ENCODE measurements around the gene FAM83G.
A peak's percentile ranks its signal among the peaks of the same experiment; 100 is the strongest.
"Not testable (repeated sequence)": the region's sequence is repeated elsewhere in the genome, so short reads cannot be mapped to it uniquely, and the experiment has no call there.

Gene FAM83G

DNA sequence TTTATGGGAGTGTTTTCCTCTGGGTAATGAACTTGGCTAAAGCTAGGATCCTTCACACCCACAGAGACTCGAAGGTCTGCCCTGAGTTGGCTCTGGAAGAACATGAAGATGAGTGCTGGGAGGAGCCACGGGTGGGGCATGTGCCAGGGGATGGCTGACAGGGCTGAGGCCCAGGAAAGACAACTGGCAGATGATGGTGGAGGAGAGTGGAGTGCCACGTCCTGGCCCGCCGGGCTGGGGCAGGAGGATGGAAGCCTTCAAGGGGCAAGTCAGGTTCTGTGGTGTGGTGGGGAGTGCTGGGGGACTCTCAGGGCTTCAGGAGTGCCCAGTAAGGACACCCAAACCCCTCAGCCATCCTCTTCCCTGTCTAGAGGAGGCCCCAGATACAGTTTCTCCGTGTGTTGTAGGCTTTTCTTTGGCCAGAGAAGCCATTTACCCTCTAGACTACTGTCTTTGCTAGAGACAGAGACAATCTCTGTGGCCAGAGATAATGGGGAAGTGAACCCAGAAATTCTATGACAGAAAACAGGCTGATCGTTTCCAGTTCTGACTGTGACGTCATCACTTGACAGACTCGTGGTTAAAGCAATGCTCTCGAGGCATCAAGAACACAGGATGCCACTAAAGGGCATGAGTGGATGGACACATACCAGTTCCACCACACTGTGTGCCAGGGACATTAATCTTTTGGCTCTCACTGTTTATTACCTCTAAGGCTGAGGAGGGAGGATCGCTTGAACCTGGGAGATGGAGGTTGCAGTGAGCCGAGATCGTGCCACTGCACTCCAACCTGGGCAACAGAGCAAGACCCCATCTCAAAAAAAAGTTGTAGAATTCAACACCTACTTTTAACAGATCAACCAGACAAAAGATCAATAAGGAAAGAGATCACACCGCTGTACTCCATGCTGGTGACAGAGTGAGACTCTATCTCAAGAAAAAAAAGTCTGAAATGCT lies 71.2 kb downstream of the FAM83G start:
- Histone ChIP-seq H3K9me3 (ENCODE audit: control insufficient read depth in 1 of 2, low read length in 2 of 2) (no peaks in the 10 kb centered on the region), H3K4me1 (ENCODE audit: control insufficient read depth in 1 of 2, insufficient read depth in 2 of 2, low read length in 2 of 2) (no peaks in the 10 kb centered on the region), H3K36me3 (ENCODE audit: control insufficient read depth in 1 of 2, insufficient read depth in 2 of 2, low read length in 2 of 2) (peaks cover 14 to 27% of the 10 kb centered on the region in 2 donors), H3K27ac (ENCODE audit: low read length) (no peak overlapping the region), H3K27me3 (ENCODE audit: low read depth, low read length) (no peaks in the 10 kb centered on the region), H3K4me3 (ENCODE audit: low read depth in 1 of 2, low read length in 2 of 2) (no peak overlapping the region)

DNA sequence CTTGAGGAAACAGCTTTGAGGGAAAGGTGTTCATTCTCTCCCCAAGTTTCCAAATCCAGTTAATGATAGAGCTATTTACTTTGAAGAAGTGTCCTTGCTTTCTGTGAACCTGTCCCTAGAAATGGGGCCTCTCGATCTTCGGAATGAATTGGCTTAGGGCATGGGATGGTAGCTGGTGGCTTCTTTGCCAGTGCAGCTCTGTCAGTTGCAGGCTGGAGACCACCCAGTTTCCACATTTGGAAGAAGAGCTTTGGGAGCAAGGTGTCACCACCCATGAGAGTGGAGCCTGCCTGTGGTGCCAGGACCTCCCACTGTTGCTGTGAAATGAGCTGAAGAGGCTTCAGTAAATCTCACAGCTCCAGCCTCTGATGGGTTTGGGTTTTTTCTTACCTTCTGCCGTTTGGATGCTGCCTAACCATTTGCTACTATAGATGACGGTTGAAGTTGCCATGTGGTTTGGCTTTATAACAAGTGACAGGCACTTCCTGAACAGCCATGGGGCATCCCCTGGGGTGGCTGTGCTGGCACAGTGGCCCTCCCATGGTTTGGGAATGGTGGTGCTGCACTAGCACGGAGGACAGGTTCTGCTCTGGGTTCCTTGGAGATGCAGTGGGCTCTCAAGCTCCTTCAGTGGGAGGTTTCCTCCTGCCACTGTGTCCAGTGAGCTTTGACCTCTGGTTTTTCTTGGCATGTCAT lies 72.1 kb downstream of the FAM83G start:
- no peak overlapping the region for H3K4me3 ChIP-seq (ENCODE audit: low read depth in 1 of 2, low read length in 2 of 2)
- no peak overlapping the region for H3K27ac ChIP-seq (ENCODE audit: low read length)
- H3K9me3 ChIP-seq (ENCODE audit: control insufficient read depth in 1 of 2, low read length in 2 of 2) = no peaks in the 10 kb centered on the region
- H3K36me3 ChIP-seq (ENCODE audit: control insufficient read depth in 1 of 2, insufficient read depth in 2 of 2, low read length in 2 of 2) = peaks cover 14 to 28% of the 10 kb centered on the region in 2 donors
- no peaks in the 10 kb centered on the region for H3K4me1 ChIP-seq (ENCODE audit: control insufficient read depth in 1 of 2, insufficient read depth in 2 of 2, low read length in 2 of 2)
- H3K27me3 ChIP-seq (ENCODE audit: low read depth, low read length) = no peaks in the 10 kb centered on the region

DNA sequence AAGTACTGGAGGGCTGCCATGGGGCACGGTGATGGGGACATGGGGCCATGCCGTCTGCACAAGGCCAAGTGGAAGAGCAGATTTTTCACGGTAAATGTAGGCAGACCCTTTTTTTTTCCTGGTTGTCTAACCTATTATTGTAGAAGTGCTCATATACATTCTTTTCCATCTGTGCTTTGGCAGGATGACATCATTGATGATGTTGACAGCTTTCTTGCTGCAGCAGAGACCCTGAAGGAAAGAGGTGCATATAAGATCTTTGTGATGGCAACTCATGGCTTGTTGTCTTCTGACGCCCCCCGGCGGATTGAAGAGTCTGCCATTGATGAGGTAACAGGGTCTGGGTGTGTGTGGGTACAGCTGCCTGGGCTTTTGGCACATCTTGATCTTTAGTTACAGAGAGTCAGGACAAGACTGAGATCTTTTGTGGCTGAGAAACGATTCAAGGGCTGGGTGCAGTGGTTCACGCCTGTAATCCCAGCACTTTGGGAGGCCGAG lies 75.9 kb downstream of the FAM83G start:
- H3K27me3 ChIP-seq (ENCODE audit: low read depth, low read length) = no peaks in the 10 kb centered on the region
- peaks cover 14 to 33% of the 10 kb centered on the region in 2 donors for H3K36me3 ChIP-seq (ENCODE audit: control insufficient read depth in 1 of 2, insufficient read depth in 2 of 2, low read length in 2 of 2)
- no peak overlapping the region for H3K4me3 ChIP-seq (ENCODE audit: low read depth in 1 of 2, low read length in 2 of 2)
- H3K9me3 ChIP-seq (ENCODE audit: control insufficient read depth in 1 of 2, low read length in 2 of 2) = no peaks in the 10 kb centered on the region
- H3K27ac ChIP-seq (ENCODE audit: low read length) = no peak overlapping the region
- no peaks in the 10 kb centered on the region for H3K4me1 ChIP-seq (ENCODE audit: control insufficient read depth in 1 of 2, insufficient read depth in 2 of 2, low read length in 2 of 2)

DNA sequence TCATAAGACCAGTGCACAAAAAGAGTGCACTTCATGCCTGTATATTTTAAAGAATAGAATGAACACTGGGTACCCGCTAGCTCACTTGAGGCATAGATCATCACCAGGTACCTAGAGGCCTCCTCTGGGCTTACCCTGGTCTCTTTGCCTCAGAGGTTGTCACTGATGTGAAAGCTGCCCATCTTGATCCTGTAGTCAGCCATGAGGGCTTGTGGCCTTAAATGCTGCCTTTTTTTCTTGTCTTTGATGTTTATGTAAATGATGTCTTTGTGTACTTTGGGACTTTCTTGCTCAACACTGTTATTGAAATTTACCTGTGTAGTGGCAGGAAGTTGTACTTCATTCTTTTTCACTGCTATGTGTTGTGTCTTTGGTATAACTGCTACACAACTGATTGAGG lies 79.4 kb downstream of the FAM83G start:
- Histone ChIP-seq H3K4me3 (ENCODE audit: low read depth in 1 of 2, low read length in 2 of 2) (no peak overlapping the region), H3K9me3 (ENCODE audit: control insufficient read depth in 1 of 2, low read length in 2 of 2) (no peaks in the 10 kb centered on the region), H3K27ac (ENCODE audit: low read length) (no peak overlapping the region)

DNA sequence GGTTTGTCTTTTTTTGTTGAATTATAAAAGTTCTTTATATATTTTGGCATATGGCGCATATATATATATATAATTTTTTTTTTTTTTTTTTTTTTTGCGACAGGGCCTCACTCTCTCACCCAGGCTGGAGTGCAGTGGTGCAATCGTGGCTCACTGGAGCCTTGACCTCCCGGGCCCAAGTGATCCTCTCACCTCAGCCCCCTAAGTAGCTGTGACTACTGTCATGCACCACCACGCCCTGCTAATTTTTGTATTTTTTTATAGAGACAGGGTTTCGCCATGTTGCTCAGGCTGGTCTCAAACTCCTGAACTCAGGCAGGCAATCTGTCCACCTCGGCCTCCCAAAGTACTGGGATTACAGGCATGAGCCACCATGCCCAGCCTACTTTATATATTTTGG lies 82.0 kb downstream of the FAM83G start:
- H3K36me3 ChIP-seq (ENCODE audit: control insufficient read depth in 1 of 2, insufficient read depth in 2 of 2, low read length in 2 of 2) = peaks cover 6 to 11% of the 10 kb centered on the region in 2 donors
- not testable (repeated sequence) for H3K9me3 ChIP-seq (ENCODE audit: control insufficient read depth in 1 of 2, low read length in 2 of 2); H3K27ac ChIP-seq (ENCODE audit: low read length); H3K27me3 ChIP-seq (ENCODE audit: low read depth, low read length); H3K4me3 ChIP-seq (ENCODE audit: low read depth in 1 of 2, low read length in 2 of 2)
- H3K4me1 ChIP-seq (ENCODE audit: control insufficient read depth in 1 of 2, insufficient read depth in 2 of 2, low read length in 2 of 2) = peaks cover 9 to 22% of the 10 kb centered on the region in 2 donors

More for the DNA sequence above, 79.4 kb downstream of the FAM83G start:
- Histone ChIP-seq H3K4me1 (ENCODE audit: control insufficient read depth in 1 of 2, insufficient read depth in 2 of 2, low read length in 2 of 2) (peaks cover 9 to 17% of the 10 kb centered on the region in 2 donors), H3K36me3 (ENCODE audit: control insufficient read depth in 1 of 2, insufficient read depth in 2 of 2, low read length in 2 of 2) (peaks cover 6 to 23% of the 10 kb centered on the region in 2 donors), H3K27me3 (ENCODE audit: low read depth, low read length) (no peaks in the 10 kb centered on the region)

GRCh38 chr17:18921912-18922451 lies 82.6 kb downstream of the FAM83G start:
- Histone ChIP-seq H3K27me3 (ENCODE audit: low read depth, low read length) (no peaks in the 10 kb centered on the region), H3K4me3 (ENCODE audit: low read depth in 1 of 2, low read length in 2 of 2) (no peak overlapping the region), H3K36me3 (ENCODE audit: control insufficient read depth in 1 of 2, insufficient read depth in 2 of 2, low read length in 2 of 2) (peaks cover 8 to 11% of the 10 kb centered on the region in 2 donors), H3K9me3 (ENCODE audit: control insufficient read depth in 1 of 2, low read length in 2 of 2) (no peaks in the 10 kb centered on the region), H3K4me1 (ENCODE audit: control insufficient read depth in 1 of 2, insufficient read depth in 2 of 2, low read length in 2 of 2) (peaks cover 9 to 22% of the 10 kb centered on the region in 2 donors), H3K27ac (ENCODE audit: low read length) (peak overlapping the region; percentile 5)

DNA sequence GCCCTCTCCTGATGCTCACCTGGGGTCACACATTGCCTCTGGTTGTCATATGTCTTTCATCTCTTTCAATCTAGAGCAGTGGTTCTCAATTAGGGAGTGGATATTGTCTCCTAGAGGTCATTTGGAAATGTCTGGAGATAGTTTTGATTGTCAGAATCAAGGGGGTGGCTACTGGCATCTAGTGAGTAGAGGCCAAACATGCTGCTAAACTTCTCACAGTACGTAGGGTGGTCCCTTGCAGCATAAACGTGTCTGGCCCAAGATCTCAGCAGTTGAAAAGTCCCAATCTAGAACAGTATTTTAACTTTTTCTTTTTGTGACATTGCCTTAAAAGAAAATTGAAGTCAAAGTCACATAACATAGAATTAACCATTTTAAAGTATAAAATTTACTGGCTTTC lies 83.1 kb downstream of the FAM83G start:
- Histone ChIP-seq H3K36me3 (ENCODE audit: control insufficient read depth in 1 of 2, insufficient read depth in 2 of 2, low read length in 2 of 2) (peaks cover 13 to 15% of the 10 kb centered on the region in 2 donors), H3K4me1 (ENCODE audit: control insufficient read depth in 1 of 2, insufficient read depth in 2 of 2, low read length in 2 of 2) (peaks cover 9 to 22% of the 10 kb centered on the region in 2 donors), H3K27ac (ENCODE audit: low read length) (peak overlapping the region; percentile 5), H3K9me3 (ENCODE audit: control insufficient read depth in 1 of 2, low read length in 2 of 2) (no peaks in the 10 kb centered on the region), H3K27me3 (ENCODE audit: low read depth, low read length) (no peaks in the 10 kb centered on the region), H3K4me3 (ENCODE audit: low read depth in 1 of 2, low read length in 2 of 2) (no peak overlapping the region)

DNA sequence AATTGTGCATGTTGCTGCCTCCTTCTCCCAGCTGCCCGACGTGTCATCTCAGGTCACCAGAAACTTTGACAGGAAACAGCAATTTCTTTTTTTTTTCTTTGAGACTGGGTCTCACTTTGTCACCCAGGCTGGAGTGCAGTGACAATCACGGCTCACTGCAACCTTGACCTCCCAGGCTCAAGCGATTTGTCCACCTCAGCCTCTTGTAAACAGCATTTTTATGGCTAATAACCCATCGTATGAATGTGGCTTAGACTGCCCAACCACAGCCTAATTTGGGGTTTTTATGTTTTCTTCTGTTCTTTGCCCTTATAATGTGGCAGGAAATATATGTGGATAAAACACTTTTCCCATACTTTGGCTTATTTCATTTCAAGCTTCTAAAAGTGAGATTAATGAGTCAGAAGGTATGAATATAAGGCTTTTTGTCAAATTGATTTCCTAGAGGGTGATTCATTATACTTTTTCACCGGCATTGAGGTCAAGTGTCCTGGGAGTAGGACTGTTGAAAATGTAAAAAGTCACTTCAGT lies 83.6 kb downstream of the FAM83G start:
- Histone ChIP-seq H3K36me3 (ENCODE audit: control insufficient read depth in 1 of 2, insufficient read depth in 2 of 2, low read length in 2 of 2) (peaks cover 13 to 20% of the 10 kb centered on the region in 2 donors), H3K27me3 (ENCODE audit: low read depth, low read length) (no peaks in the 10 kb centered on the region), H3K4me3 (ENCODE audit: low read depth in 1 of 2, low read length in 2 of 2) (no peak overlapping the region), H3K4me1 (ENCODE audit: control insufficient read depth in 1 of 2, insufficient read depth in 2 of 2, low read length in 2 of 2) (peaks cover 9 to 22% of the 10 kb centered on the region in 2 donors), H3K9me3 (ENCODE audit: control insufficient read depth in 1 of 2, low read length in 2 of 2) (no peaks in the 10 kb centered on the region), H3K27ac (ENCODE audit: low read length) (no peak overlapping the region)

DNA sequence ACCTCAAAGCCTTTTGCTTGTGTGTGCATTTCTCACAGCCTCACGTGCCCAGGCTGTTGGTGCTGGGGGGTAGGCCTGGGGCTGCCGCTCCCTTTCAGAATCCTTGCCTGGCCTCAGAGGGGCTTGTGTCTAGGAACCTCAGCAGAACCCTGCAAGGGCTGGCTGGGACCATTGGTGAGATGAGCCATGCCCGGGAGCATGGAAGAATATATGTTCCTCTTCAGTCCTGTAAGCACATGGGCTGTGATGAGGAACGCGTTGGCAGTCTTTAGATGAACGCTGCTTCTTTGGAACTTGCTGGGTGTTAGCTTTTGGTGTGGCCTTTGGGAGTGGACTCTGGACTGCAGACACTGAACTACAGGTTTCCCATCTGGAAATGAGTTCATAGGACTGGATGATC lies 84.6 kb downstream of the FAM83G start:
- peak overlapping the region; percentile 3 for H3K27ac ChIP-seq (ENCODE audit: low read length)
- peaks cover 18 to 19% of the 10 kb centered on the region in 2 donors for H3K36me3 ChIP-seq (ENCODE audit: control insufficient read depth in 1 of 2, insufficient read depth in 2 of 2, low read length in 2 of 2)
- H3K4me3 ChIP-seq (ENCODE audit: low read depth in 1 of 2, low read length in 2 of 2) = no peak overlapping the region
- peaks cover 9 to 22% of the 10 kb centered on the region in 2 donors for H3K4me1 ChIP-seq (ENCODE audit: control insufficient read depth in 1 of 2, insufficient read depth in 2 of 2, low read length in 2 of 2)
- no peaks in the 10 kb centered on the region for H3K27me3 ChIP-seq (ENCODE audit: low read depth, low read length)
- no peaks in the 10 kb centered on the region for H3K9me3 ChIP-seq (ENCODE audit: control insufficient read depth in 1 of 2, low read length in 2 of 2)
